HEK293T (cell line): ENCODE data around the gene NTNG2.

ENCODE experiments used
- CTCF ChIA-PET: fragments of 350-600 bp; formaldehyde crosslinking; extraction: SDS; loops from one replicate; lab custom pipeline; 2021; ENCODE audit warnings: antibody characterized with exemption, inconsistent platforms; lab: Yijun Ruan, JAX
- POLR2A ChIA-PET: fragments of 350-600 bp; formaldehyde crosslinking; extraction: SDS; loops from one replicate; lab custom pipeline; 2020; ENCODE audit warnings: antibody characterized with exemption, inconsistent platforms; lab: Yijun Ruan, JAX
- DNase-seq: peaks from one replicate; pipeline ENCODE4 v3.0.0; 2012; ENCODE audit warnings: mixed read lengths; ENCODE audit errors: extremely low spot score
- ARNT ChIP-seq: fragments of 450-650 bp; IDR thresholded peaks from 2 replicates; pipeline ENCODE4 v1.6.1; 2017; ENCODE audit warnings: mild to moderate bottlenecking
- BHLHE40 ChIP-seq: fragments of 450-650 bp; IDR thresholded peaks from 2 replicates; pipeline ENCODE4 v1.6.1; 2016; ENCODE audit warnings: mild to moderate bottlenecking, moderate library complexity, borderline replicate concordance
- CTBP1 ChIP-seq: fragments of 450-650 bp; IDR thresholded peaks from 2 replicates; pipeline ENCODE4 v1.6.1; 2016; ENCODE audit warnings: borderline replicate concordance
- ELF4 ChIP-seq: fragments of 450-650 bp; IDR thresholded peaks from 2 replicates; pipeline ENCODE4 v1.6.1; 2017; ENCODE audit warnings: antibody characterized with exemption
- FOXA1 ChIP-seq: fragments of 450-650 bp; IDR thresholded peaks from 2 replicates; pipeline ENCODE4 v1.6.1; 2016; ENCODE audit warnings: mild to moderate bottlenecking
- FOXK2 ChIP-seq: fragments of 450-650 bp; IDR thresholded peaks from 2 replicates; pipeline ENCODE4 v1.6.1; 2016; ENCODE audit warnings: mild to moderate bottlenecking
- FOXM1 ChIP-seq: fragments of 450-650 bp; IDR thresholded peaks from 2 replicates; pipeline ENCODE4 v1.6.1; 2017; ENCODE audit warnings: mild to moderate bottlenecking, borderline replicate concordance
- HDGF ChIP-seq: fragments of 450-650 bp; IDR thresholded peaks from 2 replicates; pipeline ENCODE4 v1.6.1; 2017; ENCODE audit warnings: antibody characterized with exemption, borderline replicate concordance
- L3MBTL2 ChIP-seq: fragments of 450-650 bp; conservative IDR thresholded peaks from 2 replicates; pipeline ENCODE4 v1.6.1; 2016; ENCODE audit warnings: mild to moderate bottlenecking
- LEF1 ChIP-seq: fragments of 450-650 bp; IDR thresholded peaks from 2 replicates; pipeline ENCODE4 v1.6.1; 2017; ENCODE audit warnings: mild to moderate bottlenecking, borderline replicate concordance
- NFRKB ChIP-seq: fragments of 450-650 bp; IDR thresholded peaks from 2 replicates; pipeline ENCODE4 v1.6.1; 2016; ENCODE audit warnings: mild to moderate bottlenecking, moderate library complexity
- SP1 ChIP-seq: fragments of 450-650 bp; IDR thresholded peaks from 2 replicates; pipeline ENCODE4 v1.6.1; 2017
- SUZ12 ChIP-seq: fragments of 450-650 bp; IDR thresholded peaks from 2 replicates; pipeline ENCODE4 v1.6.1; 2016; ENCODE audit warnings: mild to moderate bottlenecking
- TARDBP ChIP-seq: fragments of 450-650 bp; IDR thresholded peaks from 2 replicates; pipeline ENCODE4 v1.6.1; 2016
- ZNF384 ChIP-seq: fragments of 450-650 bp; IDR thresholded peaks from 2 replicates; pipeline ENCODE4 v1.6.1; 2016
- TF ChIP-seq, protein P1 (sequence below): fragments of 450-650 bp; IDR thresholded peaks from 2 replicates; pipeline ENCODE4 v1.6.1; 2016

Gene NTNG2

GRCh38 chr9:132175431-132175830 is 13.6 kb downstream of the NTNG2 start:
- ChIA-PET POLR2A (no interaction called here), CTCF (interaction anchor here (1.0 kb wide), 1 partner anchor 8 kb away, joined by 3 read pairs; no protein-coding TSS in a partner anchor)
- DNase-seq = no peak
- TF ChIP-seq, protein P1, sequence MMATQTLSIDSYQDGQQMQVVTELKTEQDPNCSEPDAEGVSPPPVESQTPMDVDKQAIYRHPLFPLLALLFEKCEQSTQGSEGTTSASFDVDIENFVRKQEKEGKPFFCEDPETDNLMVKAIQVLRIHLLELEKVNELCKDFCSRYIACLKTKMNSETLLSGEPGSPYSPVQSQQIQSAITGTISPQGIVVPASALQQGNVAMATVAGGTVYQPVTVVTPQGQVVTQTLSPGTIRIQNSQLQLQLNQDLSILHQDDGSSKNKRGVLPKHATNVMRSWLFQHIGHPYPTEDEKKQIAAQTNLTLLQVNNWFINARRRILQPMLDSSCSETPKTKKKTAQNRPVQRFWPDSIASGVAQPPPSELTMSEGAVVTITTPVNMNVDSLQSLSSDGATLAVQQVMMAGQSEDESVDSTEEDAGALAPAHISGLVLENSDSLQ = no peak
- TF ChIP-seq L3MBTL2 (no peak), FOXA1 (no peak), HDGF (no peak), ARNT (no peak), NFRKB (no peak), CTBP1 (no peak), SUZ12 (no peak), BHLHE40 (no peak)

DNA sequence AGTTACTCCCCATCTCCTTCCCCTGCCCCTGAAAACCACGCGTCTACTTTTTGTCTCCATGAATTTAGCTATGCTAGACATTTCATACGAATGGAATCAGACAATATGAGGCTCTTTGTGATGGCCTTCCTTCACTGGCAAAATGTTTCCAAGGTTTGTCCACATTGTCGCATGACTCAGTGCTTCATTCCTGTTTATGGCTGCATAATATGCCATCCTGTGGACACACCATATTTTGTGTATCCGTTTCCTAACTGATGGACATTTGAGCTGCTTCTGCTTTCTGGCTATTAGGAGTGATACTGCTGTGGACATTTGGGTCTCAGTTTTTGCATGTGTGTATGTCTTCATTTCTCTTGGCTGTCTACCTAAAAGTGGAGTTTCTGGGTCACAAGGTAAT is 14.5 kb downstream of the NTNG2 start:
- DNase-seq = no peak

DNA sequence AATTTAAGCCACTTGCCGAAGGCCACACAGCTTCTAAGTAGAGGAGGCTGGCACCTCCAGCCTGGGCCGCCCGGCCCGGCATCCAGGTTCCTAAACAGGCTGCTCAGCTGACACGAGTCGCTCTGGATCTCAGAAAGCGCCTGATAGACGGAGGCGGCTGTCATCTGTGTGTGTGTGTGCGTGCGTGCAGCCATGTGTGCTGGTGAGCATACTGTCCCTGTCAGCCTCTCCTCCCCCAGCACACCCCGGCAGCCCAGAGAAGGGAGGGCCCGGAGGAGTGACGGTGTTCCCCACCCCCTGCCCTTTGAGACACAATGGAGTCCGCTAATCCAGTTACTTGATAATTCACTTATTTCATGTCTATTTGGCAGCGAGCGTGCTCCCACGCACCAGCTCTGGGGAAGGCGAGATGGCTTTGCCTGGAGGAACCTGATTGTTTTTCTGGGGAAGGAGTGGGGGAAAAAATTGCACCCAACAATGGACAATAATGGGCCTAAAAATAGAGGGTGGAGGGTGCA is 20.0 kb downstream of the NTNG2 start:
- ChIA-PET POLR2A (no interaction called here), CTCF (interaction anchor here (0.6 kb wide), 1 partner anchor 401 kb away, joined by 3 read pairs; no protein-coding TSS in a partner anchor)
- no peak for DNase-seq
- no peak for TF ChIP-seq ELF4
- TF ChIP-seq BHLHE40 = no peak
- TF ChIP-seq SUZ12 = no peak
- TF ChIP-seq ZNF384 = no peak
- no peak for TF ChIP-seq L3MBTL2
- no peak for TF ChIP-seq TARDBP
- no peak for TF ChIP-seq FOXA1
- TF ChIP-seq LEF1 = no peak
- no peak for TF ChIP-seq HDGF
- TF ChIP-seq CTBP1 = no peak
- TF ChIP-seq SP1 = no peak
- TF ChIP-seq, protein P1 = no peak
- TF ChIP-seq FOXK2 = no peak

More for the DNA sequence above, 14.5 kb downstream of the NTNG2 start:
- CTCF ChIA-PET = no interaction called here
- TF ChIP-seq SUZ12 = no peak
- TF ChIP-seq FOXA1 = no peak
- no peak for TF ChIP-seq HDGF
- no peak for TF ChIP-seq ZNF384
- TF ChIP-seq LEF1 = no peak
- TF ChIP-seq, protein P1 = no peak
- TF ChIP-seq CTBP1 = no peak
- TF ChIP-seq L3MBTL2 = no peak
- TF ChIP-seq FOXK2 = no peak
- TF ChIP-seq SP1 = no peak
- TF ChIP-seq BHLHE40 = no peak
- no peak for TF ChIP-seq FOXM1
- no peak for TF ChIP-seq NFRKB
- TF ChIP-seq ELF4 = no peak
- TF ChIP-seq TARDBP = no peak
- TF ChIP-seq ARNT = no peak
- POLR2A ChIA-PET = no interaction called here

GRCh38 chr9:132182314-132183091 is 20.6 kb downstream of the NTNG2 start:
- TF ChIP-seq L3MBTL2 = no peak
- no peak for TF ChIP-seq ARNT
- TF ChIP-seq BHLHE40 = no peak
- no peak for TF ChIP-seq ELF4
- no peak for TF ChIP-seq CTBP1
- TF ChIP-seq, protein P1 = no peak
- no peak for TF ChIP-seq HDGF
- TF ChIP-seq FOXA1 = no peak
- DNase-seq = peak; percentile 21
- POLR2A ChIA-PET = no interaction called here
- CTCF ChIA-PET = interaction anchor here (0.6 to 1.9 kb wide), 3 partner anchors 8 to 401 kb away, joined by 3 to 4 read pairs (median 3); no protein-coding TSS in a partner anchor

GRCh38 chr9:132183134-132183533 is 21.3 kb downstream of the NTNG2 start:
- no peak for DNase-seq
- TF ChIP-seq FOXM1 (no peak), SP1 (no peak), ARNT (no peak), SUZ12 (no peak), NFRKB (no peak), ZNF384 (no peak)
- TF ChIP-seq, protein P1 = no peak
- POLR2A ChIA-PET = no interaction called here
- CTCF ChIA-PET = interaction anchor here (0.8 to 1.9 kb wide), 2 partner anchors 8 to 56 kb away, joined by 3 to 4 read pairs; no protein-coding TSS in a partner anchor
